A172 (cell line): ENCODE results near the gene KRTAP19-1. TPM values are rescaled to one million over a fixed set of nuclear protein-coding genes. Genes with fewer than 3 reads are reported as not detected.

Source experiments
- total RNA-seq: library from RNA; depleted of rRNA; stranded (reverse); fragments of >200 nt; shearing (Covaris generic); gene quantifications from 2 replicates; pipeline ENCODE4 v1.2.3, GENCODE V29; 2014; rRNA removed

Gene KRTAP19-1
- total RNA-seq, 1 experiment from 2014 or later: not detected

Other genes starting within 250 kb of the KRTAP19-1 start
- not detected in 2 replicates for gene KRTAP24-1, start 197.4 kb downstream of the KRTAP19-1 start, total RNA-seq
- not detected in 2 replicates for gene KRTAP25-1, start 190.9 kb downstream of the KRTAP19-1 start, total RNA-seq
- gene KRTAP26-1, start 160.1 kb downstream of the KRTAP19-1 start, total RNA-seq: not detected in 2 replicates
- not detected in 2 replicates for gene KRTAP27-1, start 142.7 kb downstream of the KRTAP19-1 start, total RNA-seq
- not detected in 2 replicates for gene KRTAP23-1, start 131.8 kb downstream of the KRTAP19-1 start, total RNA-seq
- not detected in 2 replicates for gene KRTAP13-2, start 108.1 kb downstream of the KRTAP19-1 start, total RNA-seq
- not detected in 2 replicates for gene KRTAP13-1, start 84.3 kb downstream of the KRTAP19-1 start, total RNA-seq
- gene KRTAP13-3, start 54.4 kb downstream of the KRTAP19-1 start, total RNA-seq: not detected in 2 replicates
- not detected in 2 replicates for gene KRTAP13-4, start 50.1 kb downstream of the KRTAP19-1 start, total RNA-seq
- gene KRTAP15-1, start 40.1 kb downstream of the KRTAP19-1 start, total RNA-seq: not detected in 2 replicates
- not detected in 2 replicates for gene KRTAP19-2, start 7.1 kb upstream of the KRTAP19-1 start, total RNA-seq
- gene KRTAP19-3, start 11.6 kb upstream of the KRTAP19-1 start, total RNA-seq: not detected in 2 replicates
- gene KRTAP19-4, start 16.8 kb upstream of the KRTAP19-1 start, total RNA-seq: not detected in 2 replicates
- not detected in 2 replicates for gene KRTAP19-5, start 21.8 kb upstream of the KRTAP19-1 start, total RNA-seq
- gene KRTAP19-6, start 61.5 kb upstream of the KRTAP19-1 start, total RNA-seq: not detected in 2 replicates
- gene KRTAP19-7, start 80.9 kb upstream of the KRTAP19-1 start, total RNA-seq: not detected in 2 replicates
- not detected in 2 replicates for gene KRTAP22-2, start 110.0 kb upstream of the KRTAP19-1 start, total RNA-seq
- gene KRTAP6-3, start 112.1 kb upstream of the KRTAP19-1 start, total RNA-seq: not detected in 2 replicates
- not detected in 2 replicates for gene KRTAP6-2, start 118.5 kb upstream of the KRTAP19-1 start, total RNA-seq
- gene KRTAP22-1, start 120.7 kb upstream of the KRTAP19-1 start, total RNA-seq: not detected in 2 replicates
- gene KRTAP6-1, start 133.6 kb upstream of the KRTAP19-1 start, total RNA-seq: not detected in 2 replicates
- gene KRTAP20-1, start 136.1 kb upstream of the KRTAP19-1 start, total RNA-seq: not detected in 2 replicates
- not detected in 2 replicates for gene KRTAP20-4, start 140.3 kb upstream of the KRTAP19-1 start, total RNA-seq
- gene KRTAP20-2, start 154.8 kb upstream of the KRTAP19-1 start, total RNA-seq: not detected in 2 replicates
- not detected in 2 replicates for gene KRTAP20-3, start 162.5 kb upstream of the KRTAP19-1 start, total RNA-seq
- gene KRTAP21-3, start 238.4 kb upstream of the KRTAP19-1 start, total RNA-seq: not detected in 2 replicates